Activated T-helper 1 cell treated with anti-CD3 and anti-CD28 coated beads, Interleukin-12 subunit alpha, Interleukin-12 subunit beta, Interleukin-2, Interleukin-4 antibody, amounts not matched to agents 30 ng/mL and 10 ng/mL and 1 ng/mL, durations not matched to agents 14 hours and 24 hours and 36 hours (primary cell): Measurements from ENCODE around the gene OVCH1. TPM values are rescaled to one million over a fixed set of nuclear protein-coding genes. Genes with fewer than 3 reads are reported as not detected.
A peak's percentile ranks its signal among the peaks of the same experiment; 100 is the strongest.
"Not testable (repeated sequence)": the region's sequence is repeated elsewhere in the genome, so short reads cannot be mapped to it uniquely, and the experiment has no call there.

Source experiments
- DNase-seq: peaks from one replicate; pipeline ENCODE4 v3.0.0; 2021; ENCODE audit warnings: low spot score
- H3K27ac Mint-ChIP-seq: one replicate; pipeline ENCODE4 v1.8.0; 2021; ENCODE audit warnings: mild to moderate bottlenecking, mixed read lengths
- H3K27me3 Mint-ChIP-seq: one replicate; pipeline ENCODE4 v1.8.0; 2022; ENCODE audit warnings: mild to moderate bottlenecking, moderate library complexity, mixed read lengths; ENCODE audit not compliant: insufficient read depth
- H3K36me3 Mint-ChIP-seq: one replicate; pipeline ENCODE4 v1.8.0; 2021; ENCODE audit warnings: low read depth, mixed read lengths
- H3K4me1 Mint-ChIP-seq: one replicate; pipeline ENCODE4 v1.8.0; 2021; ENCODE audit warnings: low read depth, mixed read lengths
- H3K4me3 Mint-ChIP-seq: one replicate; pipeline ENCODE4 v1.8.0; 2021; ENCODE audit warnings: mild to moderate bottlenecking, moderate library complexity, mixed read lengths
- H3K9me3 Mint-ChIP-seq: one replicate; pipeline ENCODE4 v1.8.0; 2021; ENCODE audit warnings: mixed read lengths
- intact Hi-C: fragments of 100-400 bp; cut with micrococcal nuclease; formaldehyde crosslinking; loops from one replicate; pipeline ENCODE4 v1.15.1; 2024
- total RNA-seq: library from RNA; stranded (reverse); gene quantifications from 2 replicates; pipeline ENCODE4 v1.2.3, GENCODE V29; 2022

The OVCH1 gene
- total RNA-seq, 1 donor from 2014 or later, result not detected

DNA sequence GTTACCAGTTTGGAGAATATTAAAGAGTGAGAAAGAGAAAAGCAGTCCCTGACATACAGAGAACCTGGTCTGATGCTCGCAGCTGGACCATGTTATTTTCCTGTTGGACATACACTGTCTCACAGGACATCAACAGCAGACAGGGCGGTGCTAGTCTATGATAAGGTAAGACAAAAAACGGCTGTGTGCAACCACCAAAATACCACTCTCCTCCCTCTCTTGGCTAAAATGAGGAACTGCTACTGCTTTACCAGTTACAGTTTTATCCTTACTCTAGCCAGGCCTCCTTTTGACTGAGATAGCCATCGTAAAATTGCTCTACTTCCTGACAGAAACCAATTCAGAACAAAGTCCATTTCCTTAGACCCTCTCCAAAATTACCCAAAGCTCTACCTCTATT, 69.5 kb downstream of the OVCH1 start:
- H3K27ac Mint-ChIP-seq, result no peak overlapping the region
- H3K27me3 Mint-ChIP-seq, result peaks cover 2% of the 10 kb centered on the region
- intact Hi-C loops, result no loop called here
- H3K36me3 Mint-ChIP-seq, result no peaks in the 10 kb centered on the region
- no peaks in the 10 kb centered on the region for H3K9me3 Mint-ChIP-seq
- H3K4me3 Mint-ChIP-seq, result no peak overlapping the region
- H3K4me1 Mint-ChIP-seq, result no peaks in the 10 kb centered on the region
- no peak for DNase-seq

DNA sequence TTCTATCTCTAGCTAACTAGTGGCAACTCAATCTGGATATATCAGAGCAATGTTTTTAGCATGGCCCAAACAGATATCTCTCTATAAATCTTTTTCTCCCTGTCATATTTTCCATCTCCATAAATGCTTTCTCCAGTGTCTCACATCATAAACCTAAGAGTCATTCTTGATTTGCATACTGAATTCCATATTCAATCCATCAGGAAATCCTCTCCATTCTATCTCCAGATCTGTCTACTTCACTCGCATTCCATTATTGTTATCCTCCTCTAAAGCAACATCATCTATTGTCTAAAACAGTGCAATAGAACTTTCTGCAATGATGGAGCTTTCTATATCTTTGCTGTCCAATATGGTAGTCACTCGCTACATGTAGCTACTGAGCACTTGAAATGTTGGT, 71.0 kb downstream of the OVCH1 start:
- Mint-ChIP-seq H3K4me3 (no peak overlapping the region), H3K9me3 (no peaks in the 10 kb centered on the region), H3K4me1 (no peaks in the 10 kb centered on the region), H3K36me3 (no peaks in the 10 kb centered on the region), H3K27me3 (no peaks in the 10 kb centered on the region), H3K27ac (no peak overlapping the region)
- intact Hi-C loops, result no loop called here
- DNase-seq, result no peak

DNA sequence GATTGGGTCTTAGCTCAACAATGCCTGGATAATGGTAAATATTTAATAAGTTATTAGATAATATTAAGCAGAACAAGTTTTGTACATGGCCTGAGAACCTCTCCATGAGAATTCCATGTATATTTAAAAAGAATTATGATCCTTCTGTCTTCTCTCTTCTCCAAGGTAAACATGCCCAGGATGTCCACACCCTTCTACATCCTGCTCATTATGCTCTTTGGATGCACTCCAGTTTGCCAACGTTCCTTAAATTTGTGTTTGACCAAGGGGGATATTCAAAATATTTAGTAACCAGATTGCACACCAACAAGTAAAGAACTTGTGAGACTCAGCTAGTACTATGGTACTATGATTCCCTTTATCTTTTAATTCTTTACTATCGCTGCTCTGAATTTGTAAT, 71.8 kb downstream of the OVCH1 start:
- DNase-seq, result no peak
- no peaks in the 10 kb centered on the region for H3K36me3 Mint-ChIP-seq
- no peak overlapping the region for H3K4me3 Mint-ChIP-seq
- H3K9me3 Mint-ChIP-seq, result no peaks in the 10 kb centered on the region
- intact Hi-C loops, result no loop called here
- H3K4me1 Mint-ChIP-seq, result no peaks in the 10 kb centered on the region
- no peaks in the 10 kb centered on the region for H3K27me3 Mint-ChIP-seq
- no peak overlapping the region for H3K27ac Mint-ChIP-seq

DNA sequence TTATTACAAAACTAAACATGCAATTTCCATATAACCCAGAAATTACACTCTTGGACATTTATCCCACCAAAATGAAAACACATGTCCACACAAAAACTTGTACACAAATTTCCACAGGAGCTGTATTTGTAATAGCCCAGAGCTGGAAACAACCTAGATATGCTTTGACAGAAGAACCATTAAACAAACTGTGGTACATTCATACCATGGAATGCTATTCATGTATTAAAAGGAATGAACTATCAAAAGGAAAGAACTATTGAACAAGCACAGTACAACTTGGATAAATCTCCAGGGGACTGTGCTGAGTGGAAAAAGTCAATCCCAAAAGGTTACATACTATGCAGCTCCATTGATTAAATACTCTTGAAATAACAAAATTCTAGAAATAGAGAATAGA, 80.7 kb downstream of the OVCH1 start:
- Mint-ChIP-seq H3K9me3 (no peaks in the 10 kb centered on the region), H3K27ac (no peak overlapping the region), H3K4me1 (no peaks in the 10 kb centered on the region), H3K4me3 (no peak overlapping the region), H3K27me3 (peaks cover 6% of the 10 kb centered on the region), H3K36me3 (no peaks in the 10 kb centered on the region)
- DNase-seq, result no peak
- intact Hi-C loops, result no loop called here

DNA sequence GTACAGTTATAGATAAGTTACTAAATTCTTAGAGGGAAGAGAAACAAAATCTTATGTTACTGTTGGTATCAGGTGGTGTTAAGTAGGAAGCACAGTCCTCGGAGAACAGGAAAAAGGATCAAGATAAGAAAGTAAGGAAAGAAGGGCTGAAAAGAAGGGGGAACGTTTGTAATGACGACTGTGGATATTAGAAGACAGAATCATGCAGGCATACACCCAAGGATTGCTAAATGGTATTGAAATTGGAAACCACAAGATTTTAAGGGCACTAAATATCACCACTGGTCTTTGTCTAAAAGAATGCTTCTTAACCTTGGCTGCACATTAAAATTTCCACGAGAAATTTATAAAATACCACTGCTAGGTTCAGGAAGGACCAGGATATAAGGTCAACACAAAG, 82.4 kb downstream of the OVCH1 start:
- Mint-ChIP-seq H3K4me1 (no peaks in the 10 kb centered on the region), H3K9me3 (no peaks in the 10 kb centered on the region), H3K36me3 (no peaks in the 10 kb centered on the region), H3K27ac (no peak overlapping the region), H3K4me3 (no peak overlapping the region), H3K27me3 (peaks cover 7% of the 10 kb centered on the region)
- no peak for DNase-seq
- intact Hi-C loops, result no loop called here

DNA sequence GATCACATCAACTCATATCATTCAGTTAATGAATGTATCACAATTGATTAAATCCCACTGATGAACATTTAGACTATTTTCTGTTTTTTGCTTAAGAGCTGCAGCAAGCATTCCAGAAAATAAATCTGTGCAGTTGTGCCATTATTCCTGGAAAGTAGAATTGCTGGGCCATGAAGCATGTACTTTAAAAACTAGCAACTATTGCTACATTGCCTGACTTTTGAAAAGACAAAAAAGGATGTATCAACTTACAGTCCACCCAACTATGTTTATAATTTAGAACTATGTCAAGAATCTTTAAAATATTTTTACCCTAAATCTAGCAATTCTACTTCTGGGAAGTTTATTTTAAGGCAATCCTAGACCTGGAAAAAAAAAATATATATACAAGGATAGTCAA, 83.1 kb downstream of the OVCH1 start:
- Mint-ChIP-seq H3K9me3 (no peaks in the 10 kb centered on the region), H3K4me1 (no peaks in the 10 kb centered on the region), H3K27me3 (peaks cover 7% of the 10 kb centered on the region), H3K36me3 (no peaks in the 10 kb centered on the region), H3K27ac (no peak overlapping the region), H3K4me3 (no peak overlapping the region)
- DNase-seq, result no peak
- intact Hi-C loops, result loop anchor here (1.0 kb wide), 1 partner anchor 46 kb away; no protein-coding TSS in a partner anchor

DNA sequence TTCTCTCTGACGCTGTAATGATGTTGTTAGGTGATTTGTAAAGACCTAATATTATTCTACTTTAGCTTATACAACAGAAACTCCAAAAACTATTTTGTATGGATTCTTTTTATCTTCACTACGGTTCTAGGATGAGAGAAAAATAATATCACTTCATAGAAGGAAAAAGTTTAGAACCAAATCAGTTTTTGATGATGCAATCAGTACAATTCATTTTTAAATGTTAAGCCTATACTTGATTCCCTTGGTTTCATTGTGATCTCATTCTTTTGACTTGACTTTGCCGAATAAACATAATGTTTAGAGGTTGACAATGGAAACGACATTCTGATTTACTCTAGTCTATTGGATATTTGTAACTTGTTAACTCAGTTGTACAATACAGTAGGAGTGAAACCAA, 91.9 kb downstream of the OVCH1 start:
- Mint-ChIP-seq H3K9me3 (no peaks in the 10 kb centered on the region), H3K27ac (no peak overlapping the region), H3K27me3 (peaks cover 22% of the 10 kb centered on the region), H3K4me3 (no peak overlapping the region), H3K4me1 (no peaks in the 10 kb centered on the region), H3K36me3 (no peaks in the 10 kb centered on the region)
- no peak for DNase-seq
- intact Hi-C loops, result no loop called here

DNA sequence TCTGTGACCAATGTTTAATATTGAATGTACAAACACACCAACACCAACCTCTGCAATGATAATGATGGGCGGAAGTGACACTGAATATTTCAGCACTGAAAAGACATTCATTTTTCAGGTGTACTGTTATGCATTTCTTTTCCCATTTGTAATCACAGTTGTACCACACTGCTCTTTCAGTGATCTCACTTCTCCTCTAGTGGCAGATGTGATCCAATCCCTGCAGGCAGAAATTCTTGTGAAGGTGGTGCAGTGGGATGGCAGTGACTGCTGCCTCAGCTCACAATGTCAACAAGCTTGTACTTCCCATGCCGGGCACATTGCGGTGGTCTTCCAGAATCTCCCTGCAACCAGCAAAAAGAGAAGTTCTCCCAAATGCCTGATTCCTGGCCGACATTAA, 93.5 kb downstream of the OVCH1 start:
- H3K27ac Mint-ChIP-seq, result no peak overlapping the region
- intact Hi-C loops, result no loop called here
- no peaks in the 10 kb centered on the region for H3K4me1 Mint-ChIP-seq
- H3K4me3 Mint-ChIP-seq, result no peak overlapping the region
- H3K9me3 Mint-ChIP-seq, result no peaks in the 10 kb centered on the region
- H3K36me3 Mint-ChIP-seq, result no peaks in the 10 kb centered on the region
- peaks cover 21% of the 10 kb centered on the region for H3K27me3 Mint-ChIP-seq
- DNase-seq, result no peak

DNA sequence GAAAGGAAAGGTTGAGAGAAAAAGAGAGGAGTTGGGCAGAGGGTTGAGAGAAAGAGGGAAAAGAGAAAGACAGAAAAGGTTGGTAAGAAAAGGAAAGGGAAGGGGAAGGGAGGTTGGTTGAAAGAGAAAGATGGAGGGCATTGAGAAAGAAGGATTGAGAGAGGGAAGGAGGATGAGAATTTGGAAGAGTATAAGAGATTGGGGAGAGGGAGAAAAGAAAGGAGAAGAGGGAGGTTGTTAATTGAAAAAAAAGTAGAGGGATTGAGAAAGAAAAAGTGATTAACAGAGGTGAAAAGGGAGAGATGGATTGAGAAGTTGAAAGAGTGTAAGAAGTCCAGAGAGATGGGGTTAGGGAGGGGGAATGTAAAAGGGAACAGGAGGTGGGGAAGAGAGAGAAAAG, 95.0 kb downstream of the OVCH1 start:
- no peak overlapping the region for H3K4me3 Mint-ChIP-seq
- no peak overlapping the region for H3K27ac Mint-ChIP-seq
- intact Hi-C loops, result no loop called here
- H3K36me3 Mint-ChIP-seq, result no peaks in the 10 kb centered on the region
- no peaks in the 10 kb centered on the region for H3K4me1 Mint-ChIP-seq
- no peak for DNase-seq
- H3K9me3 Mint-ChIP-seq, result no peaks in the 10 kb centered on the region
- H3K27me3 Mint-ChIP-seq, result peaks cover 21% of the 10 kb centered on the region

DNA sequence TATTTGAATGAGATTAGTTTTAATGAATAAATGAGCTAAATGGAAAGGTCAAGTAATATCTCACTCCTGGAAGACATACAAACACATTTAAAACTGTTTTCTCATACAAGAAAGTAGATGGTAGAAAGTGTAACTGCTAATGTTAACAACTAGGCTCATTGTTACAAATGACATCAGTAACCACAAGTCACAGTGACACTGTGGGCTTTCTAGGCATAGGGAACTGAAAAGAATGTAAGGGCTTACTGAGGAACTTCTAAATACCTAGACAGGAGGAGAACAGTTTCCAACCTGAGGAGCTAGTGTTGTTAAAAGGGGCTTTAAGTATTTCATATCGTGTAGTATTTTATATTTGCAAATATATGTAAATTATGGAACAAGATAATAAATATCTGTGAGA, 99.0 kb downstream of the OVCH1 start:
- Mint-ChIP-seq H3K27ac (no peak overlapping the region), H3K4me3 (no peak overlapping the region), H3K27me3 (peaks cover 16% of the 10 kb centered on the region), H3K4me1 (no peaks in the 10 kb centered on the region), H3K36me3 (no peaks in the 10 kb centered on the region), H3K9me3 (no peaks in the 10 kb centered on the region)
- DNase-seq, result no peak
- intact Hi-C loops, result no loop called here

DNA sequence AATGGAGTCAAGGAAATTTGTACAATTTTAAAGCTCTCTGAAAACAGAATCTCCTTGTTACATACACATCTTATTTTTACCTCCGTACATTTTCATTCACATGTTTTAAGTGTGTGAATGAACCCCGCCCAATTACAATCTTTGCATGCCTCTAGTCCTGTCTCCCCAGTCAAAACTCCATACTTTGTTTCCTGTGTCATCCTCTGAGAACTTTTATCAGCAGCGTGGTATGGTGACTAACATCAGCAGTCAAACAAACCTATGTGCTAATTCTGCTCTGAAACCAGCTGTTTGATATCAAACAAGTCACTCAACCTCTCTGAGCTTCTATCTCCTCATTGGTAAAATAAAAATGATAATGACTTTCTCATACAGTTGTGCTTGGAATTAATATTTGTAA, 100.7 kb downstream of the OVCH1 start:
- H3K4me3 Mint-ChIP-seq, result no peak overlapping the region
- no peak for DNase-seq
- no peaks in the 10 kb centered on the region for H3K36me3 Mint-ChIP-seq
- no peaks in the 10 kb centered on the region for H3K9me3 Mint-ChIP-seq
- H3K27ac Mint-ChIP-seq, result no peak overlapping the region
- H3K4me1 Mint-ChIP-seq, result no peaks in the 10 kb centered on the region
- intact Hi-C loops, result no loop called here
- H3K27me3 Mint-ChIP-seq, result peaks cover 8% of the 10 kb centered on the region

DNA sequence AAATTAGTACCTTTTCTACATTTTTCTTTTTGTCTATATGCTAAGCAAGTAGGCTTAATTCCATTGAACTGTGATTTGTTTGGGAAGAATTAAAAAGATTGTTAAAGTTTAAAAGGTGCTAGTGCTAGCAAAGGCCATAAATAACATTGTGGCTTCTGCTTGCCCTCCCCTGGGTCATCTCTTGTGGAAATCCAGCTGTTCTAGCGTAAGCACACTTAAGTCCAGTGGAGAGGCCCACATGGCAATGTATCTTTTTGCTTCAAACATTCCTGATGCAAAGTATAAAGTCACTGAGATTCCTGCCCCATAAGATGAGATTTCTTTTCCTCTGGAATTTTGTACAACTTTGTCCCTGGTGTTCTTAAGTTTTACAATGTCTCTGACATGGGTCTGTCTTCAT, 102.1 kb downstream of the OVCH1 start:
- Mint-ChIP-seq H3K36me3 (peaks cover 6% of the 10 kb centered on the region), H3K27me3 (peaks cover 5% of the 10 kb centered on the region), H3K4me1 (peaks cover 13% of the 10 kb centered on the region), H3K27ac (no peak overlapping the region), H3K4me3 (no peak overlapping the region), H3K9me3 (peaks cover 6% of the 10 kb centered on the region)
- intact Hi-C loops, result no loop called here
- no peak for DNase-seq

DNA sequence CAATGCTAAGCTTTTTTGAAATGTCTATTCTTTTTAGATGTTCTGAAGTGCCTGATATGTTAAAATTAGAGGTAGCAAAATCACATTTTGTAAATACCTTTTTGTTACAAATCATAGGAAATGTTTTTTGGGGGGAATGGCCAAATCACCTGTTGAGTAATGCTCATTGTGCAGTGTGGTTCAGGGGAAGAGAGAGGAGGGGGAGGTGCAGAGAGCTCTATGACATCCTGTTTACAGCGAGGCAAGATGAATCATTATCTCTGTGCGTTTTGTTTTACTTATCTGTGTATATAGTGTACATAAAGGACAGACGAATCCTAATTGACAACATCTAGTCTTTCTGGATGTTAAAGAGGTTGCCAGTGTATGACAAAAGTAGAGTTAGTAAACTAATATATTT, 107.1 kb downstream of the OVCH1 start:
- intact Hi-C loops, result loop anchor here (1.0 kb wide), 1 partner anchor 9 kb away; the partner anchor contains the start of gene ERGIC2
- H3K36me3 Mint-ChIP-seq, H3K27me3 Mint-ChIP-seq, H3K9me3 Mint-ChIP-seq: not testable (repeated sequence)
- peak overlapping the region; percentile 81 for H3K27ac Mint-ChIP-seq
- peaks cover 19% of the 10 kb centered on the region for H3K4me1 Mint-ChIP-seq
- peak overlapping the region; percentile 23 for H3K4me3 Mint-ChIP-seq
- peak; percentile 18 for DNase-seq

DNA sequence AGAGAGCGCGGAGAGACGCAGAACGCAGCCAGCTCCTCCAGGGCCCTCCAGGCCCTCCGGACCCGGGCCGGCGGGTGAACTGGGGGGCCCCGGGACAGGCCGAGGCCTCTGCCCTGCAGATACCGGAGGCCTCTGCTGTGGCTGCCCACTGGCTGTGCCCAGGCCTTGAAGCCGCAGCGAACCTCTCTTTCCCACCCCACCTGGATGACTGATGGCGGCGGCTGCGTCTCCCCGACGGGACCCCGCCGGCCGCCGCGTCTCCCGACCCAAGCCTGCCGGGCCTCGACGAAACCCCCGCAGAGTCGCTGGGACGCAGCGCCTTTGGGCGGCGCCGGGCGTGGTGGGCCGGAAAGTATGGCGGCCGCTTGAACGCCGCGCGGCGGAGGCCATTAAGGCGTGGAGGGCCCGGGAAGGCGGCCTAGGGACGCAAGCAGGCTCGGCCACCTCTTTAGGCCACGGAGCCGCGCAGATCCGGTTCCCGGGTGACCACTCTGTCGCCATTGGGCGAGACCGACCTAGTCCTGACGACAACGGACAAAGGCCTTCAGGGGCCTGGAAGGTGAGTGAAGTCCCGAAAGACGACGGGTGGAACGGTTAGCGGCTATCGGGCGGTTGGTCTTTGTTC, 108.1 kb downstream of the OVCH1 start:
- Mint-ChIP-seq H3K4me3 (no peak overlapping the region), H3K36me3 (peaks cover 9% of the 10 kb centered on the region), H3K27ac (peak overlapping the region; percentile 81), H3K27me3 (no peaks in the 10 kb centered on the region), H3K4me1 (peaks cover 19% of the 10 kb centered on the region), H3K9me3 (peaks cover 6% of the 10 kb centered on the region)
- intact Hi-C loops, result loop anchor here (10.0 kb wide), 1 partner anchor 1685 kb away; the partner anchor contains the start of gene DDX11
- DNase-seq, result no peak
